Osteoblast (primary cell): ENCODE data around the gene SRPK2. TPM values are rescaled to one million over a fixed set of nuclear protein-coding genes. Genes with fewer than 3 reads are reported as not detected.

Experiments used
- DNase-seq: peaks from one replicate; pipeline ENCODE4 v3.0.0; 2011; ENCODE audit warnings: low spot score, mixed read lengths; ENCODE audit not compliant: insufficient read length; ENCODE audit errors: missing footprints
- H2AFZ ChIP-seq: 2 replicates; pipeline ENCODE4 v1.6.0; 2011; ENCODE audit warnings: mild to moderate bottlenecking, low read length
- H3K27ac ChIP-seq: 2 replicates; pipeline ENCODE4 v1.5.1; 2011; ENCODE audit warnings: mild to moderate bottlenecking, low read depth, low read length, moderate library complexity
- H3K27me3 ChIP-seq: 2 replicates; pipeline ENCODE4 v1.6.0; 2012; ENCODE audit warnings: mild to moderate bottlenecking, control low read depth, inconsistent platforms, low read length, moderate library complexity; ENCODE audit not compliant: insufficient read depth
- H3K36me3 ChIP-seq: 2 replicates; pipeline ENCODE4 v1.5.1; 2011; ENCODE audit warnings: mild to moderate bottlenecking, low read length, control low read depth, moderate library complexity; ENCODE audit not compliant: insufficient read depth
- H3K4me1 ChIP-seq: 2 replicates; pipeline ENCODE4 v1.5.1; 2011; ENCODE audit warnings: mild to moderate bottlenecking, low read length, control low read depth, moderate library complexity; ENCODE audit not compliant: insufficient read depth
- H3K4me2 ChIP-seq: 2 replicates; pipeline ENCODE4 v1.6.0; 2011; ENCODE audit warnings: mild to moderate bottlenecking, low read length; ENCODE audit not compliant: insufficient read depth
- H3K4me3 ChIP-seq: fragments of 200-600 bp; sonication (generic); 3 replicates; pipeline ENCODE4 v1.5.1; 2012; ENCODE audit warnings: mild to moderate bottlenecking, low read length, inconsistent platforms; ENCODE audit not compliant: insufficient read depth
- H3K79me2 ChIP-seq: 2 replicates; pipeline ENCODE4 v1.6.0; 2012; ENCODE audit warnings: mild to moderate bottlenecking, low read length, control low read depth, inconsistent platforms; ENCODE audit not compliant: insufficient read depth
- H3K9me3 ChIP-seq: 2 replicates; pipeline ENCODE4 v1.5.1; 2011; ENCODE audit warnings: low read depth, low read length, control low read depth
- H4K20me1 ChIP-seq: 2 replicates; pipeline ENCODE4 v1.6.0; 2012; ENCODE audit warnings: mild to moderate bottlenecking, low read length, control low read depth; ENCODE audit not compliant: insufficient read depth
- CTCF ChIP-seq: IDR thresholded peaks from 2 replicates; pipeline ENCODE4 v1.5.1; 2011; ENCODE audit warnings: mild to moderate bottlenecking, low read depth, low read length, moderate library complexity; ENCODE audit errors: extremely low read depth
- total RNA-seq: library from RNA; depleted of rRNA; stranded (reverse); fragments of >200 nt; gene quantifications from 2 replicates; pipeline ENCODE4 v1.2.3, GENCODE V29; 2012

The SRPK2 gene
- total RNA-seq, 1 donor, result 82.2 TPM

GRCh38 chr7:105161366-105161765 is 227.4 kb downstream of the SRPK2 start:
- H4K20me1 ChIP-seq, result peaks cover 3% of the 10 kb centered on the region
- H3K4me3 ChIP-seq, result no peak overlapping the region
- no peaks in the 10 kb centered on the region for H3K79me2 ChIP-seq
- no peak for TF ChIP-seq CTCF
- DNase-seq, result no peak
- H3K36me3 ChIP-seq, result peaks cover 21% of the 10 kb centered on the region
- no peaks in the 10 kb centered on the region for H3K9me3 ChIP-seq
- no peaks in the 10 kb centered on the region for H3K4me1 ChIP-seq
- no peak overlapping the region for H2AFZ ChIP-seq
- no peaks in the 10 kb centered on the region for H3K27me3 ChIP-seq
- no peak overlapping the region for H3K27ac ChIP-seq
- H3K4me2 ChIP-seq, result no peak overlapping the region

DNA sequence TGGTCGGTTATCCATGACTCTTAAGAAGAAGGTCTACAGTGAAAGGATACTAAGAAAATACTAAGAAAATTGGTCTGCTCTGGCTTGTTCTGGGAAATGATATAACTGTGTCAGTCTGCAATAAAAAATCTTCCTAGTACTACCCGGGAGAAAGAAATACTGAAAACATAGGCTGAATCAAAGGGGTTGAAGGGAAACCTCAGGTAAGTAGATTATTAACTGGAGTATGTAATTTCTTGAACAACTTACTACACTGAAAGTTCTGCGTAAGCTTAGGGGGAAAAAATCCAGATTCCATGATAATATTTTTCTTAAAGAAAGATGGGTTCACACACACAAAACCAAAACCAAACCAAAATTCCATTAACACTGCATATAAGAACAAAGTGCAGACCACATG is 231.4 kb downstream of the SRPK2 start:
- Histone ChIP-seq H2AFZ (no peak overlapping the region), H4K20me1 (peaks cover 11% of the 10 kb centered on the region), H3K4me1 (no peaks in the 10 kb centered on the region), H3K27ac (no peak overlapping the region), H3K27me3 (no peaks in the 10 kb centered on the region), H3K79me2 (peaks cover 3% of the 10 kb centered on the region), H3K9me3 (no peaks in the 10 kb centered on the region), H3K4me3 (no peak overlapping the region), H3K36me3 (peaks cover 8% of the 10 kb centered on the region), H3K4me2 (no peak overlapping the region)
- TF ChIP-seq CTCF, result no peak
- DNase-seq, result no peak

- peaks cover 8% of the 10 kb centered on the region for H3K36me3 ChIP-seq
- peaks cover 11% of the 10 kb centered on the region for H4K20me1 ChIP-seq
- no peak overlapping the region for H3K4me2 ChIP-seq
- TF ChIP-seq CTCF, result no peak
- no peak overlapping the region for H3K4me3 ChIP-seq
- H3K27ac ChIP-seq, result no peak overlapping the region
- no peaks in the 10 kb centered on the region for H3K27me3 ChIP-seq
- no peak overlapping the region for H2AFZ ChIP-seq
- no peak for DNase-seq
- H3K79me2 ChIP-seq, result peaks cover 3% of the 10 kb centered on the region
- no peaks in the 10 kb centered on the region for H3K9me3 ChIP-seq
- no peaks in the 10 kb centered on the region for H3K4me1 ChIP-seq
These were observed 232.0 kb downstream of the SRPK2 start for GRCh38 chr7:105156731-105157130.

- DNase-seq, result no peak
- Histone ChIP-seq H2AFZ (no peak overlapping the region), H3K79me2 (peaks cover 10% of the 10 kb centered on the region), H3K9me3 (no peaks in the 10 kb centered on the region), H3K36me3 (peaks cover 4% of the 10 kb centered on the region), H3K4me1 (peaks cover 11% of the 10 kb centered on the region), H3K27me3 (no peaks in the 10 kb centered on the region), H4K20me1 (peaks cover 15% of the 10 kb centered on the region), H3K4me3 (no peak overlapping the region), H3K4me2 (no peak overlapping the region), H3K27ac (no peak overlapping the region)
- TF ChIP-seq CTCF, result no peak
These were observed 234.6 kb downstream of the SRPK2 start for GRCh38 chr7:105154084-105154483.
